HG03280 (cell line): ENCODE results near the gene PLA2G2C.

Experiments used
- ATAC-seq: cut with Tn5 transposase; IDR thresholded peaks from one replicate; pipeline ENCODE4 v1.9.1; 2021; ENCODE audit warnings: mild to moderate bottlenecking, moderate library complexity; ENCODE audit not compliant: unreplicated experiment

The PLA2G2C gene

DNA sequence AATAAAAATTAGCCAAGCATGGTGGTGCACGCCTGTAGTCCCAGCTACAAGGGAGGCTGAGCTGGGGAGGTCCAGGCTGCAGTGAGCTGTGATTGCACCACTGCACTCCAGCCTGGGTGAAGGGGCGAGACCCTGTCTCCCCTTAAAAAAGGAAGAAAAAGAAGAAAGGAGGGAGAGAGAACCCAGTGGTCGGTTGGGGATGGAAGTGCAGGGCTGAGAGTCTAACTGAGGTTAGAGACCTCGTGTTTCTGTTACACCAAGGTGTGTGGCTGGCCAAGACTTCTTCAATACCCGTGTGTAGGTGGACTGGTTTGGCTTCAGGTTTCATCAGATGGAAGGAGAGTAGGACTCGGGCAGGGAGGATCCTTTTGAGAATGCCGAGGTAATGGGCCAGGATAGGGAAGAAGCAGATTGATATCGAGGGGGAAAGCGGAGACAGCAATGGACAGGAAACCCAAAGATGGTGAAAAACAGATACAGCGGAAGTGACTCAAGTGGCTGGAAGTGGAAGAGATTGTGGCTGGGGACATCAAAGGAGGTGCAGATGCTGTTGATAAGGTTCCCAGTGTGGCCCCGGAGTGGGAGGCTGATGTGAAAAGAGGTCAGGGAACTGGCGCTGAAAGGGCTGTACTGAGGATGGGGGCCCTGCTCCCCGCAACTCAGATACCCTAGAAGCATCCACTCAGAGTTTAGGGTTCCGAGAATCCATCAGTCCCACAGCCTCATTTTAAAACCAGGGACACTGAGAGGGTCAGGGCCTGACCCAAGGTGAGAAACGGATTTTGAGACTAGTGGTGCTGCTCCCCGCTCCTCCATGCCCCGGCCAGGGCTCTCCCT is 1.1 kb downstream of the PLA2G2C start:
- ATAC-seq: no peak

- no peak for ATAC-seq
These were observed 1.8 kb downstream of the PLA2G2C start for GRCh38 chr1:20184481-20184900.

GRCh38 chr1:20183616-20184271 is 2.6 kb downstream of the PLA2G2C start:
- no peak for ATAC-seq

DNA sequence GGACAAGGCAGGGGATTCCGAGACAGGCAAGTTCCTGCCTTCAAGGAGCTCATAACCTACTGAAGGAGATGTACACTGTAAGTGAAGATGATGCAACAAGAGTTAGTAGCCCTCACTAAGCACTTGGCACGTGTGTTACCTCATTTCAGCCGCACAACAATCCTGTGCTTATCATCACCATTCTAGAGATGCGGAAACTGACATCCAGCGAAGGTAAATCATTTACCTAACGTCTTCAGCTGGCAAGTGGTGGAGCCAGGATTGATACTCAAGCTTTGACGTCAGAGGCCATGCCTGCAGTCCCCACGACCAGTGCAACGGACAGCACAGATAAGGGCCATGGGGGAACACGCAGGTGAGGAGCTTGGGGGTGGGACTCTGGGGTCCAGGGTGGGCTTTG is 3.3 kb downstream of the PLA2G2C start:
- ATAC-seq: no peak

- no peak for ATAC-seq
These were observed 3.9 kb downstream of the PLA2G2C start for GRCh38 chr1:20182415-20182814.

- ATAC-seq: no peak
These were observed 5.5 kb downstream of the PLA2G2C start for GRCh38 chr1:20180844-20181207.

DNA sequence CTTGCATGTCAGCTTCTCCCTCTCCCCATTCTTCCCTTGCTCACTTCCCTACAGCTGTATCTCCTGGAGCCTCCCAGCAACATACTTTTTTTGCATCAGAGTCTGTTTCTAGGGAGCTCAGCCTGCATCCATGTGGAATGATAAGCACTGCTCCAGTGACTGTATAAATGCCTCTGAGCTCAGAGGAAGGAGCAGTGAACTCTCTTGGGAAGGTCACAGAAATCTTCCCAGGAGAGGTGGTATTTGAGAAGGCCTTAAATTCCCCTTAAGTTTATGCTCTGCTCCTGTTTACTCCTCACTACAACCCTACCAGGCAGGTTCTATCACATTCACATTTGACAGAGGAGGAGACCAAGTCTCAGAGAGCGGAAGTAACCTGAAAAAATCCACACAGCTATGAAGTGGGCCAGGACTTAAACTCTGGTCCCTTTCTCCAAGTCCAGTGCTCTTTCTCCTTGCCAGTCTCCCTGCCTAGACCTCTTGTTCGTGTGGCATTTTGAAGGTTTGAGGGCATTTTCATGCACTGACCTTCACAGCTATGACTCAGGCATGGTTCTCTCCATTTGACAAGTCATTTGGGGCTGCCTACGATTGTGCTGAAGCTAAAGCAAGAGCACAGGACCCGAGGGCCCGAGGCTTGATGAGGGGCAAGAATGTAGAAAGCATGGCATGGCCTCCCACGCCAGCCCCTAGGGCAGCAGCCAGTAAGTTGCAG is 6.0 kb downstream of the PLA2G2C start:
- ATAC-seq: no peak

DNA sequence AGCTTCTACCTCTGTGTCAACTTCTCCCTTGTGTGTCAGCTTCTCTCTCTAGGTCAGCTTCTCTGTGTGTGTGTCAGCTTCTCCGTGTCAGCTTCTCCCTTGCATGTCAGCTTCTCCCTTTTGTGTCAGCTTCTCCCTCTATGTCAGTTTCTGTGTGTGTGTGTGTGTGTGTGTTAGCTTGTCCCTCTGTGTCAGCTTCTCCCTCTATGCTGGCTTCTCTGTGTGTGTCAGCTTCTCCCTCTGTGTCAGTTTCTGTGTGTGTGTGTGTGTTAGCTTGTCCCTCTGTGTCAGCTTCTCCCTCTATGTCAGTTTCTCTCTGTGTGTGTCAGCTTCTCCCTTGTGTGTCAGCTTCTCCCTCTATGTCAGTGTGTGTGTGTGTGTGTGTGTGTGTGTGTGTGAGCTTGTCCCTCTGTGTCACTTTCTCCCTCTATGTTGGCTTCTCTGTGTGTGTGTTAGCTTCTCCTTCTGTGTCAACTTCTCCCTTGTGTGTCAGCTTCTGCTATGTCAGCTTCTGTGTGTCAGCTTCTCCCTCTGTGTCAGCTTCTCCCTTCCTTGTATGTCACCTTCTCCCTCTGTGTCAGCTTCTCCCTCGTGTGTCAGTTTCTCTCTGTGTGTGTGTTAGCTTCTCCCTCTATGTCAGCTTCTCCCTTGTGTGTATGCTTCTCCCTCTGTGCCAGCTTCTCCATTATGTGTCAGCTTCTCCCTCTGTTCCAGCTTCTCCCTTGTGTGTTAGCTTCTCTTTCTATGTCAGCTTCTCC is 6.8 kb downstream of the PLA2G2C start:
- ATAC-seq: no peak

DNA sequence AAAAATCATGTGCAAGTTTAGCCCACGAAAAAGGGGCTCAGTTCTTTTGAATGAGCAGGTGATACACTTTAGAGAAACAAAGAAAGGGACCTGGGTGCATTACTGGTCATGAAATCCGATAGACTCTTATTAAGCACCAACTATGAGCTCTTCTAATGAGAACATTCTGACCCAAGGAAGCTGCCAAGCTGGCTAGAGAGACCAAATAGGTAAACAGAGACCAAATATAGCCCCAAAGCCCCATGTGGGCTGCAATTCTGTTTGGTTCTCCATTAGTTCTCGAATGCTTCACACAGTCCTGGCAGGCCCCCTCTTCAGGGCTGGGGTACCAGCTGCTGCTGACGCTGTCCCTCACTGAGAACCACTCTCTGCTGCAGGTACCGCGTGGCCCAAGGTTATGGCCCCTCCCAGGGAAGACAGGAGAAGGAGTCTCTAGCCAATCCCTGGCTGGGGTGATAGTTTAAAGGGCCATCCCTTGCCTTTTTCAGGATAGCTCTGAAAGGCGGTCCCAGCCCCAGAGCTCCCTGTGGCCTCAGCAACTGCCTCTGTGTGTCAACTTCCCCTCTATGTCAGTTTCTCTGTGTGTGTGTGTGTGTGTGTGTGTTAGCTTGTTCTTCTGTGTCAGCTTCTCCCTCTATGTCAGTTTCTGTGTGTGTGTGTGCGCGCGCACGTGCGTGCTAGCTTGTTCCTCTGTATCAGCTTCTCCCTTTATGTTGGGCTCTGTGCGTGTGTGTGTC is 7.5 kb downstream of the PLA2G2C start:
- no peak for ATAC-seq

DNA sequence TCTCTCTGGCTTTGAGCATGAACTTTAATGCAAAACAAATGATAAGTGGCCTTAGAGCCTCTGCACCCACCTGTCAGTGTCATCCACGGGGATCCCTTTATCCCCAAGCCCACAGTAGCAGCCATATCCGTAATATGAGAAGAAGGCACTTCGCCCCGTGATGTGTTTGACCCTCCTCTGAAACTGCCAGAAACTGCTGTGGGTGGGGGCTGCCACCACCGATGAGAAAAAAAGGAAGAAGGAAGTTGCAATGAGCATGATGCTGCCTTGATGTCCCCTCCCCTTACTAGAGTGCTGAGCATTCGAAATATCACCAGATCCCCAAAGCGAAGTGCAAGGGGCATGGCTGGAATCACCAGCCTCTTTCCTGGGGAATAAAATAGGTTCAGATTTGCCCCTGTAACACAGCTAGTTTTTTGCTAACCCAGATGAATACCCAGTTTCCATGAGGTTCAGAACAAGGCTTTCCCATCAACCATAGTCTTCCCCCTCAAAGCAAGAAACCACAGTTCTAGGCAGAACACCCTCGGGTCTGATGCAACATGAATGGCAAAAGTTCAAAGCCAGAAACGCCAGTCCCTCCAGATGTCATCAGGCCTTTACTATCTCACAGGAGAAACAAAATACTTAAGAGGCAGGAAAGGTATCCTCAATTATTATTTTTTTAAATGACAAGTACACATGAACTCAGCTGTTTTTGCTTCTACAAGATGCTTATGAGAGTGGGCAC is 11.2 kb downstream of the PLA2G2C start:
- no peak for ATAC-seq

- ATAC-seq: no peak
These were observed 14.2 kb downstream of the PLA2G2C start for GRCh38 chr1:20172033-20172590.

GRCh38 chr1:20169932-20170331 is 16.4 kb downstream of the PLA2G2C start:
- no peak for ATAC-seq

GRCh38 chr1:20168564-20169491 is 17.5 kb downstream of the PLA2G2C start:
- no peak for ATAC-seq

DNA sequence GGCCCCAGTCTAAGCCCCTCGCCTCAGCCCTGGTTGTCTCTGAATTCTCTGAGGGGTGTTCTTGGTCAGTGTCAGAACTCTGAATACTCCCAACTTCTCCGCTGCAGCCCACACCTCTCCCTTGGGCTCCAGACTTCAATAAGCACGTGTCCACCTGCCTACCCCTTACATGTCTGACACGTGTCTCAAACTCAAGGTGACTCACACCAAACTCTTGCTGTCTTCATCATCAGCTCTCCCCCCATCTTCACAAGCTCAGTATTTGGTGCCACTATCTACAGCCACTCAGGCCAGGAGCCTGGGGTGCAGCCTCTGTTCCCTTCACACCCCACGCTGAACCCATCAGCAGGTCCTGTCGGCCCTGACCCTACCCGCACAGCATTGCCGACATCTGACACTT is 19.2 kb downstream of the PLA2G2C start:
- ATAC-seq: no peak

- no peak for ATAC-seq
These were observed 20.3 kb downstream of the PLA2G2C start for GRCh38 chr1:20166051-20166450.

DNA sequence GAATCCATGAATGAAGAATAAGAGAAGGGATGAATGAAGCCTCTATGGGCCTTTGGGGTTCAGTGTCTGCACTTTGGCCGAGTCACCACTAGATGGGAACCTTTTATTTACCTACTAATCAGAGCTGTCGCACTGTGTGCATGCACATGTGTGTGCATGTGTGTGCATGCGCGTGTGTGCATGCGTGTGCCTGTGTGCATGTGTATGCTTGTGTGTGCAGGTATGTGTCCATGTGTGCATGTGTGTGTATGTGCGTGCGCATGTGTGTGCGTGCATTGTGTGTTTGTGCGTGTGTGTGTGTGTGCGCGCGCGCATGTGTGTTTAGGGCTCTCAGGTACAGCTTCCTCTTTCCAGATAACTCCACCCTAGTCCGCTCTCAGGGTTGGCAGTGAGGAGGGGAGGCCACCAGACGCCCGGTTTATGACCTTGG is 20.8 kb downstream of the PLA2G2C start:
- no peak for ATAC-seq

GRCh38 chr1:20164694-20165202 is 21.6 kb downstream of the PLA2G2C start:
- no peak for ATAC-seq

DNA sequence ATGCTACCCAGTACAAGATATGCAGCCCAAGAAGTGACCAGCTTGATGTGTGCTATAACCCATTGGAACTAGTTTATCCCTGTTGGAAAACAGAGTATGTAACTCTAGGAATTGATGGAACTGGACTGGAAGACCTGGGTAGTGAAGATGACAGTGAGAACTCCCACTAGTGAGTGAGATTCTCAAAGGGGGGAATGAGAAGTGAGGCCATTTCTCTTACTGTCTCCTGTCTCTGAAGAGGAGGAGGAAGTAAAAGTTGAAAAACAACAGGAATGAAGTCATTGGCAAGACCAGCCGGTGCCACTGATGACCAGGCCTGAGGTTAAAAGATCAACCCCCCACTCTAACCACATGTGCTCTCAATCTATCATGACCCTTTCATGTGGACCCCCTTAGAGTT is 26.3 kb downstream of the PLA2G2C start:
- no peak for ATAC-seq
